HEK293T (cell line): ENCODE results near the gene PLXND1.

Experiments used
- ARNT ChIP-seq: fragments of 450-650 bp; IDR thresholded peaks from 2 replicates; pipeline ENCODE4 v1.6.1; 2017; ENCODE audit warnings: mild to moderate bottlenecking
- BHLHE40 ChIP-seq: fragments of 450-650 bp; IDR thresholded peaks from 2 replicates; pipeline ENCODE4 v1.6.1; 2016; ENCODE audit warnings: mild to moderate bottlenecking, moderate library complexity, borderline replicate concordance
- FOXA1 ChIP-seq: fragments of 450-650 bp; IDR thresholded peaks from 2 replicates; pipeline ENCODE4 v1.6.1; 2016; ENCODE audit warnings: mild to moderate bottlenecking
- FOXK2 ChIP-seq: fragments of 450-650 bp; IDR thresholded peaks from 2 replicates; pipeline ENCODE4 v1.6.1; 2016; ENCODE audit warnings: mild to moderate bottlenecking
- FOXM1 ChIP-seq: fragments of 450-650 bp; IDR thresholded peaks from 2 replicates; pipeline ENCODE4 v1.6.1; 2017; ENCODE audit warnings: mild to moderate bottlenecking, borderline replicate concordance
- HDGF ChIP-seq: fragments of 450-650 bp; IDR thresholded peaks from 2 replicates; pipeline ENCODE4 v1.6.1; 2017; ENCODE audit warnings: antibody characterized with exemption, borderline replicate concordance
- L3MBTL2 ChIP-seq: fragments of 450-650 bp; conservative IDR thresholded peaks from 2 replicates; pipeline ENCODE4 v1.6.1; 2016; ENCODE audit warnings: mild to moderate bottlenecking
- NFRKB ChIP-seq: fragments of 450-650 bp; IDR thresholded peaks from 2 replicates; pipeline ENCODE4 v1.6.1; 2016; ENCODE audit warnings: mild to moderate bottlenecking, moderate library complexity
- SP1 ChIP-seq: fragments of 450-650 bp; IDR thresholded peaks from 2 replicates; pipeline ENCODE4 v1.6.1; 2017
- SUZ12 ChIP-seq: fragments of 450-650 bp; IDR thresholded peaks from 2 replicates; pipeline ENCODE4 v1.6.1; 2016; ENCODE audit warnings: mild to moderate bottlenecking
- TARDBP ChIP-seq: fragments of 450-650 bp; IDR thresholded peaks from 2 replicates; pipeline ENCODE4 v1.6.1; 2016
- TF ChIP-seq, protein P1 (sequence below): fragments of 450-650 bp; IDR thresholded peaks from 2 replicates; pipeline ENCODE4 v1.6.1; 2016

GRCh38 chr3:129576514-129577352, 29.7 kb downstream of the PLXND1 start:
- TF ChIP-seq SP1: no peak
- TF ChIP-seq BHLHE40: no peak
- no peak for TF ChIP-seq FOXA1
- no peak for TF ChIP-seq FOXK2
- no peak for TF ChIP-seq HDGF
- TF ChIP-seq NFRKB: no peak
- TF ChIP-seq L3MBTL2: no peak
- TF ChIP-seq ARNT: no peak
- TF ChIP-seq, protein P1, sequence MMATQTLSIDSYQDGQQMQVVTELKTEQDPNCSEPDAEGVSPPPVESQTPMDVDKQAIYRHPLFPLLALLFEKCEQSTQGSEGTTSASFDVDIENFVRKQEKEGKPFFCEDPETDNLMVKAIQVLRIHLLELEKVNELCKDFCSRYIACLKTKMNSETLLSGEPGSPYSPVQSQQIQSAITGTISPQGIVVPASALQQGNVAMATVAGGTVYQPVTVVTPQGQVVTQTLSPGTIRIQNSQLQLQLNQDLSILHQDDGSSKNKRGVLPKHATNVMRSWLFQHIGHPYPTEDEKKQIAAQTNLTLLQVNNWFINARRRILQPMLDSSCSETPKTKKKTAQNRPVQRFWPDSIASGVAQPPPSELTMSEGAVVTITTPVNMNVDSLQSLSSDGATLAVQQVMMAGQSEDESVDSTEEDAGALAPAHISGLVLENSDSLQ: no peak
- no peak for TF ChIP-seq SUZ12
- TF ChIP-seq FOXM1: no peak
- TF ChIP-seq TARDBP: no peak
